Activated T-cell treated with anti-CD3 and anti-CD28 coated beads for 1 hour (primary cell): ENCODE data around the gene ANKS1B.
"Not testable (repeated sequence)": the region's sequence is repeated elsewhere in the genome, so short reads cannot be mapped to it uniquely, and the experiment has no call there.

Experiments used
- DNase-seq: peaks from one replicate; pipeline ENCODE4 v3.0.0-alpha.2; 2020; ENCODE audit warnings: low read depth

ANKS1B gene

DNA sequence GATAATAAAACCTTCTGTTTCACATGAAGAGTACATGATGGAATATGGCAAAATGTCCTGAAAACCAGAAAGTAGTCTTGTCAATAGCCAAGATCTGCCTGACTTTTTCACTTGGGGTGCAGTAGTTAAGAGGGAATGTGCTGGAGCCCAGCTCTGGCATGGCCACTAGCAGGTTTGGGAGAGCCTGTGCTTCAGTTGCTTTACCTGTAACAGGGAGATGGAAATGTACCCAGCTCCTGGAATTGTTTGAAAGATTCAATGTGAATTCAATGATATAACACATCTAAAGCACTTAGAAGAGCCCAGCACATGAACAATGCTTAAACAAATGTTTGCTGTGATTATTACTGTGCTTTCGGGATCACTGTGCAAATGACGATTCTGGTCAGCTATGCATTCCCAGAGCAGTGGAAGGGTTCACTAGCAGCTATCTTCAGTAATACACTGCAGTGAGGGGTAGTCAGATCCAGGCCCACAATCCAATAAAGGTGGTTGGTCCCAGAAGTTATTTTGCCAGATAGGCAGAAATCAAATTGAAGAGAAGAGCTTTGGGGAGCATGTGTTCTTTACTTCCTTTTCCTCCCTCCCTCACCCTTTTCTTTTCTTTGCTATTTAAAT is 1114.7 kb downstream of the ANKS1B start:
- no peak for DNase-seq

GRCh38 chr12:98868538-98868937 is 1116.2 kb downstream of the ANKS1B start:
- DNase-seq, result no peak

GRCh38 chr12:98868076-98868475 is 1116.7 kb downstream of the ANKS1B start:
- no peak for DNase-seq

DNA sequence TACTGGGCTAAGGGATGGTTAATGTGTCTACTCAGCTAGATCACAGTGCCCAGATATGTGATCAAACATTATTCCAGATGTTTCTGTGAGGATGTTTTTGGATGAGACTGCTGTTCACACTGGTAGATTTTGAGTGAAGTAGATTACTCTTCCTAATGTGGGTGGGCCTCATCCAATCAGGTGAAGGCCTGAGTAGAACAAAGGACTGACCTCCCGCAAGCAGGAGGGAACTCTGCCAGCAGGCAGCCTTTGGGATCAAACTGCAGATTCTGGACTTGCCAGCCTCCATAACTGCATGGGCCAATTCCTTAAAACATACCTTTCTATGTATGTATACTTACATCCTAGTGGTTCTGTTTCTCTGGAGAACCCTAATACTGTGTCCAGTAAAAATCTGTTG is 1120.4 kb downstream of the ANKS1B start:
- no peak for DNase-seq

GRCh38 chr12:98863167-98863566 is 1121.6 kb downstream of the ANKS1B start:
- DNase-seq, result no peak

GRCh38 chr12:98861251-98861650 is 1123.5 kb downstream of the ANKS1B start:
- no peak for DNase-seq

DNA sequence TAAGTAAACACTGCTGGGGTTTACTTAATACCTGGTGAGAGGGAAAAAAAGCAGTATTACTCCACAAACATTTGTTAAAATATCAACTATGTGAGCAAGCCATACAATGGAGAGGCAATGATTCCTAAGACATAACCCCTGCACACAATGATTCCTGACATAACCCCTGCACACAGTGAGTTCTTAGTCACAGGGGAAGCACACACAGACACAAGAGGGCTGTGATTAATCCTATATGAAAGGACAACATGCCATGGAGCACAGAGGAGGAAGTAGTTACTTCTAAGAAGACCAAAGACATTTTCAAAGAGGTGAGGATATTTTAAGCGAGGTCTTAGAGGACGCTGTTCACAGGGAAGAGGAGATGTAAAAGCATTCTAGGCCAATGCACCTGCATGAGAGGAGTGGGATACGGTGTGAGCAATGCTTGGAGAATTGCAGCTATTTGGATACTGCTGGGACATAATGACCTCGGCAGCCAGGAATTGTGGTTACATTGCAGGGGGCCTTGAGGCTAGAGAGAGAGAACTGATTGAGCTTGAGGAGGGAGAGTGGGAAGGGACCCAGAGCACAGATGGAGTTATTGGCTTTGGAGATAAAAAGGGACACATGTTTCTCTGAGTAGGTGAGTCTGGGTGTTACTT is 1127.7 kb downstream of the ANKS1B start:
- no peak for DNase-seq

GRCh38 chr12:98852181-98852580 is 1132.6 kb downstream of the ANKS1B start:
- no peak for DNase-seq

- DNase-seq, result no peak
Measured at GRCh38 chr12:98847242-98847641, 1137.5 kb downstream of the ANKS1B start.

DNA sequence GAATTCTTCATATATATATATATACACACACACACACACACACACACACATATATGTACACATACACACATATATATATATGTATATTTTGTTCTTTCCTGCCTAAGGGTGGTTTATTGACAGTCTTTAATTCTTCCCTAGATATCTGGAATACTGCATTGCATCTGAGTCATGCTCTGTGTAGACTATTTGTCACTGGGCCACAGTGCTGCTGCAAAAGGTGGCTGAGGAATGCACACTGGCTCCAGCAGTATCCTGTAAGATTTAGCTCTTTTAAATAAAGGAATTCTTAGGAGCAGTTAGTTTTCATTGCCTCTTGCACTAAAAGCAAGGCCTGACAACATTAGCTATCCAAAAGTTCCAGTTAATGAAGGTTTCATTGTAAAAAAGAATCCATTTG is 1138.8 kb downstream of the ANKS1B start:
- no peak for DNase-seq

DNA sequence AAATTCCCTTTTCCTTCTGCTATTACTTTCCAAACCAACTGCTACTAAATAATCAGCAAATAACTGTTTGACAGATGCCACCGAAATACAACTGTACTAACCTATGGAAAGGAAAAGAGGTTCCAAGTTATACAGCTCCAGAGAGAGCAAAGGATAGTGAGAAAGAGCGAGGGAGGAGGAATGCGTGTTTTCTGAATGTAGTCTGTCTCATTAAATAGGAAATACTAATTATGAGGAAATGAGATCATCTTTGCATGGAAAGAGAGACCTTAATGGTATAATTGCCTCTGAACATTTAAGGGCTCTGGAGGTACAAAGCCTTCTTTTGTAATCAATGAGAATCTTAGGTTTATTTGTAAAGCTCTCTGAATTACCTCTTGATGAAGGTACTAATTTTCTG is 1144.4 kb downstream of the ANKS1B start:
- no peak for DNase-seq

DNA sequence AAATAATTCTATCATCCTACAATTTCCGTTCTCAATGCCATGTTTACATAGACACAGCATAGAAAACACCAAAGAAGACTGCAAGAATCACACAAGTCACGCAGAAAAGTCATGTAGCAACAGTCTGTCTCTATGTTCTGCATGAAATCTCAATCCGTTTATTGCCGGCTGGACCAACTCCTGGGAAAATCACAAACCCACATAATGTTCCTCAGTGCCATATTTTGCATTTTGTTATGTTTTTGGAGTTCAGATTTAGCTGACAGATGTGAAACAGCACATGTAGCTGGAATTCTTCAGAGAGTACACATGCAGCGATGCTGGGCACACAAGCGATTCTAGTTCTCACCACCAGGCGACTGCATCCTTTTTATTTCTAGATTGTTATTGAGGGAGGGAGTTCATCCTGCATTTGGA is 1146.5 kb downstream of the ANKS1B start:
- no peak for DNase-seq

DNA sequence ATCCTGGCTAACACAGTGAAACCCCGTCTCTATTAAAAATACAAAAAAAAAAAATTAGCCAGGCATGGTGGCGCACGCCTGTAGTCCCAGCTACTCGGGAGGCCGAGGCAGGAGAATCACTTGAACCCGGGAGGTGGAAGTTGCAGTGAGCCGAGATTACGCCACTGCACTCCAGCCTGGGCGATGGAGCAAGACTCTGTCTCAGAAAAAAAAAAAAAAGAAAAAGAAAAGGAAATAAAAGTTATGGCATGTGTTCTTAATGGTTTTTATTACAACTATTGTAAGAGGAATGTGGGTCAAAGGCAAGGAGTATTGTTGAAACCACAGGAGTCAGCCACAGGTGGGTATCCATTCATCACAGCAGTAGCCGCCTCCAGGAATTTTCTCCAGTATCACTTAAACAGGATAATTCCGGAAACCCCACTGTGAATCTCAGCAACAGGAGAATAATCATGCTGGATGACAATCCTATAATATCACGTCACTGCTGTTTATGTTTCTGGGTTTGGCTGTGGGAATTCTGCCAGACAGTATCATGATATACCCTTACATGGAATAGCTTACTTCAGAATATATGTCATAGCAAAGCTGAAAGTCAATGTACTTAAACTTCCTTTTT is 1147.5 kb downstream of the ANKS1B start:
- not testable (repeated sequence) for DNase-seq

- no peak for DNase-seq
Measured at GRCh38 chr12:98830657-98831056, 1154.1 kb downstream of the ANKS1B start.

GRCh38 chr12:98828802-98829600 is 1155.7 kb downstream of the ANKS1B start:
- DNase-seq, result no peak

GRCh38 chr12:98823012-98823411 is 1161.7 kb downstream of the ANKS1B start:
- DNase-seq, result no peak

DNA sequence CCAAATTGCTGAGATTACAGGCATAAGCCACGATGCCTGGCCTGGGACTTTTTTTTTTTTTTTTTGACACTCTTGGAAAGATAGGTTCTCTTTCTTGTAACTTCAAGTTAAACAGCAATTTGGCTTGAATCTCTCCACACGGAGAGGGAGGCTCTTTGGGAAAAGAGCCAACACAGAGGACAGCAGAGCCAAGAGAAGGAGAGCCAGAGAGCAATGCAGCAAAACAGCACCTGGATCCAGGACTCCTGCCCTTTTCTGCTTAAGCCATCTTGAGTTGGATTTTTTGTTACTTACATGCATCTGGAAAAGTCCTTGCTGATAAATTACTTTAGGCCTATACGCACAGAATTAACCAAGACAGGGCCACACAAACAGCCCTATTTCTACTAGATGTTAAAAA is 1162.9 kb downstream of the ANKS1B start:
- DNase-seq, result no peak

- DNase-seq, result no peak
Measured at GRCh38 chr12:98821232-98821631, 1163.5 kb downstream of the ANKS1B start.

GRCh38 chr12:98819821-98820404 is 1164.8 kb downstream of the ANKS1B start:
- DNase-seq, result no peak

- no peak for DNase-seq
Measured at GRCh38 chr12:98819071-98819470, 1165.7 kb downstream of the ANKS1B start.

DNA sequence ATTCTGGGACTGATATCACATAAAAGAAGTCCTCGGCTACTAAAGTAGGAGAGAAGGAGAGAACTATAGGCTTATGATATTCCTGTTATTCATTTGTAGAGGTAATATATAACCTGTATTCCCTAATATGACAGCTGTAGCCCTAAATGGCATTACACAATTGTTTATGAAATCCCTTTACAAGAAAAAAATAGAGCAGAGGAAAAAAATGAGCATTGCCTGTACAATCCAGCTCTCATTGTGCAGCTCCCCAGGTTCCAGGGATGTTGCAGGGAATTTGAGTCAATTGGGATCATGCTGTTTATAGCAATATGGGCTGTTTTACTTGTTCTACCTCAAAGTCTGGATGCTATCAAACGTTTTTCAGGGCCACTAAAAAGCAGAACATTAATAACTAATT is 1166.5 kb downstream of the ANKS1B start:
- no peak for DNase-seq

GRCh38 chr12:98817742-98818141 is 1167.0 kb downstream of the ANKS1B start:
- DNase-seq, result no peak
